ENCODE measurements around the gene OSTN. TPM values are rescaled to one million over a fixed set of nuclear protein-coding genes. Genes with fewer than 3 reads are reported as not detected.

Gene OSTN
- total RNA-seq (2011; cell fraction: chromatin; rRNA removed; ENCODE audit: low replicate concordance): not detected in 2 replicates
- not detected in 2 replicates for total RNA-seq (2011; cell fraction: nucleolus; rRNA removed)
- not detected in 2 replicates for total RNA-seq (2011; cell fraction: nucleoplasm; rRNA removed)
- total RNA-seq (2014; rRNA removed): not detected in 2 replicates
- not detected in 2 replicates for total RNA-seq (2014; rRNA removed; fragmentation: Illumina TruSeq; extraction: Trizol)
- total RNA-seq (2015; rRNA removed; fragmentation: Illumina TruSeq; extraction: Trizol): not detected in 2 replicates
- total RNA-seq (2021): not detected in 2 replicates
- polyA plus RNA-seq (2011; rRNA removed): not detected in 2 replicates
- polyA plus RNA-seq (2011; cell fraction: cytosol; rRNA removed): not detected in 2 replicates
- not detected in 2 replicates for polyA plus RNA-seq (2011; cell fraction: nucleus; rRNA removed)
- 0.36 TPM in 1 of 2 replicates, not detected in the other for polyA plus RNA-seq (2012)
- not detected in 2 replicates for polyA plus RNA-seq (2014; fragmentation: Illumina TruSeq; extraction: Trizol)
- not detected for polyA plus RNA-seq (2014; fragmentation: Nextera tagmentation; extraction: Ambion mirVana)
- not detected in 2 replicates for polyA plus RNA-seq (2014; rRNA removed)
- not detected in 2 replicates for polyA minus RNA-seq (2011; rRNA and poly(A)+ RNA removed)
- polyA minus RNA-seq (2011; cell fraction: cytosol; rRNA and poly(A)+ RNA removed): not detected in 2 replicates
- polyA minus RNA-seq (2011; cell fraction: nucleus; rRNA and poly(A)+ RNA removed): not detected in 2 replicates
- percentile 2 among the genes with signal in this experiment for Bru-seq, nascent RNA
- not detected for BruChase-seq, experiment 1, labeled RNA remaining after a 2-hour chase
- BruChase-seq, experiment 2, labeled RNA remaining after a 6-hour chase: percentile 2 among the genes with signal in this experiment
- long read RNA-seq, experiment 1: 0 reads
- long read RNA-seq, experiment 2: 0 reads
- long read RNA-seq, experiment 3: 0 reads

GRCh38 chr3:191198932-191199331 is at the start of gene OSTN:
Gene OSTN, plus strand, starts transcription at chr3:191199241. Its CDS starts 13,292 bp downstream, at chr3:191212533.
- no peak for DNase-seq (ENCODE audit: extremely low read depth in 1 of 4, low spot score in 3 of 4)
- Histone ChIP-seq H3K4me3 (no peak within 1 kb of the TSS), H3K36me3 (ENCODE audit: control insufficient read depth, insufficient read depth, low read length) (no peaks in the 10 kb centered on the region), H3K4me2 (ENCODE audit: insufficient read depth, low read length) (no peak within 1 kb of the TSS), H4K20me1 (replicated peaks; ENCODE audit: control insufficient read depth, insufficient read depth, low read length) (no peaks in the 10 kb centered on the region), H2AFZ (ENCODE audit: low read depth, low read length) (no peak within 1 kb of the TSS), H3K4me1 (replicated peaks in 1 of 2; ENCODE audit: control insufficient read depth in 2 of 2, insufficient read depth in 2 of 2, low read length in 2 of 2) (no peaks in the 10 kb centered on the region), H3K27me3 (ENCODE audit: control insufficient read depth in 2 of 2, insufficient read depth in 2 of 2, low read length in 2 of 2) (no peaks in the 10 kb centered on the region), H3K9me1 (ENCODE audit: control insufficient read depth, insufficient read depth, low read length) (no peaks in the 10 kb centered on the region), H3K9ac (ENCODE audit: insufficient read depth in 1 of 2, low read depth in 2 of 2, low read length in 2 of 2) (no peak within 1 kb of the TSS), H3K27ac (ENCODE audit: extremely low read depth, low read depth, low read length) (no peak within 1 kb of the TSS), H3K9me3 (replicated peaks; ENCODE audit: control insufficient read depth, insufficient read depth, low read depth, low read length) (no peaks in the 10 kb centered on the region; the same call in 1 of the 2 replicates), H3K79me2 (ENCODE audit: control insufficient read depth, insufficient read depth, low read length) (no peaks in the 10 kb centered on the region)
- intact Hi-C loops (cut with micrococcal nuclease) (no loop called here), in situ Hi-C loops (cut with MboI) (no loop called here)
- no peak for FAIRE-seq
- ATAC-seq: no peak
- BruUV-seq (replicated peaks): no TSS peak
- POLR2A ChIA-PET: no interaction called here
- CTCF ChIA-PET (ENCODE audit: low intra/inter-chr PET ratio): no interaction called here
- 0% methylated on average over 3 of the region's 3 CpGs for WGBS (ENCODE audit: insufficient coverage, low coverage, missing lambda C conversion rate)
- no peak for TF ChIP-seq KDM2B (CRISPR knock-in tag; IDR thresholded peaks at IDR 0.05)
- no peak for TF ChIP-seq FOSL1 (tag; conservative IDR thresholded peaks at IDR 0.05)
- no peak for TF ChIP-seq ZSCAN29 (IDR thresholded peaks at IDR 0.05)
- no peak for TF ChIP-seq HDAC8 (tag; IDR thresholded peaks at IDR 0.05)
- TF ChIP-seq C11orf30 (IDR thresholded peaks at IDR 0.05; ENCODE audit: low read depth): no peak
- TF ChIP-seq SNRNP70 (optimal IDR thresholded peaks at IDR 0.05; ENCODE audit: low read depth, low read length): no peak
- TF ChIP-seq SMAD3 (CRISPR knock-in tag; conservative IDR thresholded peaks at IDR 0.05): no peak
- TF ChIP-seq ZBTB11 (CRISPR knock-in tag; IDR thresholded peaks at IDR 0.05): no peak
- no peak for TF ChIP-seq SMARCA4 (IDR thresholded peaks at IDR 0.05)
- no peak for TF ChIP-seq MAFK (IDR thresholded peaks at IDR 0.05; ENCODE audit: low read length)
- no peak for TF ChIP-seq POLR2A (conservative IDR thresholded peaks at IDR 0.05)
- TF ChIP-seq ZNF124 (CRISPR knock-in tag; IDR thresholded peaks at IDR 0.05): no peak
- TF ChIP-seq TFE3 (CRISPR knock-in tag; IDR thresholded peaks at IDR 0.05): no peak
- no peak for TF ChIP-seq MYC (IDR thresholded peaks at IDR 0.05; ENCODE audit: low read depth, low read length)
- TF ChIP-seq MYC (CRISPR knock-in tag; IDR thresholded peaks at IDR 0.05; ENCODE audit: borderline replicate concordance, low read depth): no peak
- TF ChIP-seq PTTG1 (tag; IDR thresholded peaks at IDR 0.05; ENCODE audit: low read depth): no peak
- no peak for TF ChIP-seq DNMT1 (IDR thresholded peaks at IDR 0.05)
- TF ChIP-seq SUPT5H (IDR thresholded peaks at IDR 0.05): no peak

All from K562 (cell line).